ENCODE data around the gene SPATC1L. TPM values are rescaled to one million over a fixed set of nuclear protein-coding genes. Genes with fewer than 3 reads are reported as not detected.

The SPATC1L gene
- total RNA-seq, 1 experiment from 2014 or later = 36.0 TPM

DNA sequence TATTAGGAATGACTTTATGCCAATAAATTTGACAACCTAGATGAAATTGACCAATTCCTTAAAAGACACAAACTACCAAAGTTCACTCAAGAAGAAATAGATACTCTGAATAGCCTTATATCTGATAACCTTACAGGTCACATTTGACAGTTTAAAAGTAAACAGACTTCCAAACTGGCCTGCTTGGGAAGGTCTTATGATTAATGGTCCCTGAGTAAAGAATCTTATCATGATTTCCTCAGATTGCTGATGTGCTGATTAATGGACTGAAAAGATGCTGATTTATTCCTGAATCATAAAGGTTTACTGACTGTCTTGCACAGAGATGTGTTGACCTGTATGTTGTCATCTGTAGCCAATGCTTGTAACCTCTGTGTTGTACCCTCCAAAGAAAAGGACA lies 19.2 kb downstream of the SPATC1L start:
- H4K5ac ChIP-seq (ENCODE audit: insufficient read length, low read depth, low read length) = no peak overlapping the region
- no peak overlapping the region for H3K27ac ChIP-seq (ENCODE audit: insufficient read length, low read depth, low read length)

More for the DNA sequence above, 19.2 kb downstream of the SPATC1L start:
- Mint-ChIP-seq H3K27ac (no peak overlapping the region), H3K9me3 (peaks cover 14 to 30% of the 10 kb centered on the region in 2 experiments), H3K4me3 (no peak overlapping the region), H3K27me3 (ENCODE audit: low read depth) (no peaks in the 10 kb centered on the region), H3K36me3 (ENCODE audit: insufficient read depth in 1 of 3, low read depth in 3 of 3) (peaks cover 28 to 39% (median 30%) of the 10 kb centered on the region in 3 experiments), H3K4me1 (no peaks in the 10 kb centered on the region)
- no peaks in the 10 kb centered on the region for H4K20me1 ChIP-seq (ENCODE audit: control insufficient read depth, insufficient read depth, insufficient read length)
- H3K9ac ChIP-seq (ENCODE audit: extremely low read depth, insufficient read length, low read length) = no peak overlapping the region
- no peak overlapping the region for H3T11ph ChIP-seq (ENCODE audit: low read length)
- no peaks in the 10 kb centered on the region for H3K9me3 ChIP-seq (ENCODE audit: control insufficient read depth, low read depth, low read length)
- H3K4me1 ChIP-seq (ENCODE audit: insufficient read depth, low read length) = no peaks in the 10 kb centered on the region
- TF ChIP-seq, protein P1, sequence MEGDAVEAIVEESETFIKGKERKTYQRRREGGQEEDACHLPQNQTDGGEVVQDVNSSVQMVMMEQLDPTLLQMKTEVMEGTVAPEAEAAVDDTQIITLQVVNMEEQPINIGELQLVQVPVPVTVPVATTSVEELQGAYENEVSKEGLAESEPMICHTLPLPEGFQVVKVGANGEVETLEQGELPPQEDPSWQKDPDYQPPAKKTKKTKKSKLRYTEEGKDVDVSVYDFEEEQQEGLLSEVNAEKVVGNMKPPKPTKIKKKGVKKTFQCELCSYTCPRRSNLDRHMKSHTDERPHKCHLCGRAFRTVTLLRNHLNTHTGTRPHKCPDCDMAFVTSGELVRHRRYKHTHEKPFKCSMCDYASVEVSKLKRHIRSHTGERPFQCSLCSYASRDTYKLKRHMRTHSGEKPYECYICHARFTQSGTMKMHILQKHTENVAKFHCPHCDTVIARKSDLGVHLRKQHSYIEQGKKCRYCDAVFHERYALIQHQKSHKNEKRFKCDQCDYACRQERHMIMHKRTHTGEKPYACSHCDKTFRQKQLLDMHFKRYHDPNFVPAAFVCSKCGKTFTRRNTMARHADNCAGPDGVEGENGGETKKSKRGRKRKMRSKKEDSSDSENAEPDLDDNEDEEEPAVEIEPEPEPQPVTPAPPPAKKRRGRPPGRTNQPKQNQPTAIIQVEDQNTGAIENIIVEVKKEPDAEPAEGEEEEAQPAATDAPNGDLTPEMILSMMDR (conservative IDR thresholded peaks at IDR 0.05) = no peak
- no peak overlapping the region for H2AK5ac ChIP-seq (ENCODE audit: insufficient read length, low read length)
- no peaks in the 10 kb centered on the region for H3K23me2 ChIP-seq (ENCODE audit: insufficient read length, low read depth, low read length, poor library complexity, severe bottlenecking)
- H3K56ac ChIP-seq (ENCODE audit: insufficient read length, low read depth, low read length) = no peak overlapping the region
- no peak overlapping the region for H3K4me2 ChIP-seq (ENCODE audit: insufficient read depth, insufficient read length, low read length)
- H3K14ac ChIP-seq (ENCODE audit: insufficient read depth, low read length) = no peak overlapping the region
- no peak overlapping the region for H2AFZ ChIP-seq (ENCODE audit: low read length)
- no peak overlapping the region for H3K18ac ChIP-seq (ENCODE audit: insufficient read length, low read depth, low read length)
- no peaks in the 10 kb centered on the region for H3K27me3 ChIP-seq (ENCODE audit: insufficient read depth, low read length)
- no peak overlapping the region for H2BK20ac ChIP-seq (ENCODE audit: low read depth, low read length, poor library complexity, severe bottlenecking)
- H4K8ac ChIP-seq (replicated peaks; ENCODE audit: insufficient read length, low read depth, low read length) = no peak overlapping the region
- no peak overlapping the region for H3K23ac ChIP-seq (ENCODE audit: insufficient read length, low read depth, low read length)
- no peak overlapping the region for H4K91ac ChIP-seq (ENCODE audit: insufficient read length, low read depth, low read length)
- no peak overlapping the region for H2BK120ac ChIP-seq (ENCODE audit: low read depth, low read length, poor library complexity, severe bottlenecking)
- H3K4ac ChIP-seq (ENCODE audit: low read depth, low read length) = no peak overlapping the region
- H2BK12ac ChIP-seq (ENCODE audit: insufficient read length, low read depth, low read length) = no peak overlapping the region
- DNase-seq = no peak
- H3K79me2 ChIP-seq (ENCODE audit: insufficient read depth, low read length) = no peaks in the 10 kb centered on the region
- no peak overlapping the region for H2BK15ac ChIP-seq (ENCODE audit: low read depth, low read length)
- no peaks in the 10 kb centered on the region for H3K79me1 ChIP-seq (ENCODE audit: insufficient read depth, low read depth, low read length, poor library complexity, severe bottlenecking)
- H2BK5ac ChIP-seq (ENCODE audit: insufficient read length, low read length) = no peak overlapping the region

All from H9 (cell line).